ENCODE data around the gene TRIM50.
"Not testable (repeated sequence)": the region's sequence is repeated elsewhere in the genome, so short reads cannot be mapped to it uniquely, and the experiment has no call there.

TRIM50 gene

GRCh38 chr7:73319541-73319940 lies 8.3 kb downstream of the TRIM50 start:
- H3K27me3 ChIP-seq (ENCODE audit: insufficient read depth, low read length, poor library complexity); DNase-seq; H3K4me1 ChIP-seq (ENCODE audit: insufficient read depth, low read length); H3K4me2 ChIP-seq (ENCODE audit: insufficient read depth, low read length); H3K9me3 ChIP-seq (ENCODE audit: insufficient read depth, low read length, severe bottlenecking); H3K9ac ChIP-seq (ENCODE audit: low read depth, low read length); H3K79me2 ChIP-seq (ENCODE audit: insufficient read depth, low read length); ATAC-seq (ENCODE audit: insufficient read depth, low read depth); H4K20me1 ChIP-seq (ENCODE audit: insufficient read depth, low read length); H3K4me3 ChIP-seq (ENCODE audit: low read depth in 1 of 2, low read length in 2 of 2); H3K36me3 ChIP-seq (ENCODE audit: insufficient read depth, low read length); H3K27ac ChIP-seq (ENCODE audit: low read length); H2AFZ ChIP-seq (ENCODE audit: low read depth, low read length): not testable (repeated sequence)

GRCh38 chr7:73318656-73319204 lies 9.2 kb downstream of the TRIM50 start:
- H2AFZ ChIP-seq (ENCODE audit: low read depth, low read length); H3K27ac ChIP-seq (ENCODE audit: low read length); ATAC-seq (ENCODE audit: insufficient read depth, low read depth); DNase-seq; H3K9ac ChIP-seq (ENCODE audit: low read depth, low read length); H3K36me3 ChIP-seq (ENCODE audit: insufficient read depth, low read length); H3K4me1 ChIP-seq (ENCODE audit: insufficient read depth, low read length); H4K20me1 ChIP-seq (ENCODE audit: insufficient read depth, low read length); H3K4me3 ChIP-seq (ENCODE audit: low read depth in 1 of 2, low read length in 2 of 2); H3K9me3 ChIP-seq (ENCODE audit: insufficient read depth, low read length, severe bottlenecking); H3K27me3 ChIP-seq (ENCODE audit: insufficient read depth, low read length, poor library complexity); H3K79me2 ChIP-seq (ENCODE audit: insufficient read depth, low read length); H3K4me2 ChIP-seq (ENCODE audit: insufficient read depth, low read length): not testable (repeated sequence)

GRCh38 chr7:73316521-73316920 lies 11.4 kb downstream of the TRIM50 start:
- no peak overlapping the region for H3K9ac ChIP-seq (ENCODE audit: low read depth, low read length)
- ATAC-seq (ENCODE audit: insufficient read depth, low read depth) (no peak), DNase-seq (no peak)
- no peaks in the 10 kb centered on the region for H3K36me3 ChIP-seq (ENCODE audit: insufficient read depth, low read length)
- no peak overlapping the region for H3K4me3 ChIP-seq (ENCODE audit: low read depth in 1 of 2, low read length in 2 of 2)
- no peak overlapping the region for H3K27ac ChIP-seq (ENCODE audit: low read length)
- H2AFZ ChIP-seq (ENCODE audit: low read depth, low read length): no peak overlapping the region
- no peaks in the 10 kb centered on the region for H4K20me1 ChIP-seq (ENCODE audit: insufficient read depth, low read length)
- no peaks in the 10 kb centered on the region for H3K79me2 ChIP-seq (ENCODE audit: insufficient read depth, low read length)
- TF ChIP-seq CTCF (IDR thresholded peaks at IDR 0.05; ENCODE audit: borderline replicate concordance, extremely low read depth, low read length, poor library complexity, severe bottlenecking) (no peak), EZH2 (IDR thresholded peaks at IDR 0.05; ENCODE audit: borderline replicate concordance, low read depth, low read length, severe bottlenecking) (no peak)
- H3K27me3 ChIP-seq (ENCODE audit: insufficient read depth, low read length, poor library complexity): no peaks in the 10 kb centered on the region
- H3K4me1 ChIP-seq (ENCODE audit: insufficient read depth, low read length): no peaks in the 10 kb centered on the region
- H3K4me2 ChIP-seq (ENCODE audit: insufficient read depth, low read length): no peak overlapping the region
- H3K9me3 ChIP-seq (ENCODE audit: insufficient read depth, low read length, severe bottlenecking): no peaks in the 10 kb centered on the region

GRCh38 chr7:73314271-73314670 lies 13.6 kb downstream of the TRIM50 start:
- TF ChIP-seq CTCF (IDR thresholded peaks at IDR 0.05; ENCODE audit: borderline replicate concordance, extremely low read depth, low read length, poor library complexity, severe bottlenecking): no peak
- no peak for TF ChIP-seq EZH2 (IDR thresholded peaks at IDR 0.05; ENCODE audit: borderline replicate concordance, low read depth, low read length, severe bottlenecking)

More at GRCh38 chr7:73314271-73314670, 13.6 kb downstream of the TRIM50 start:
- Histone ChIP-seq H2AFZ (ENCODE audit: low read depth, low read length) (no peak overlapping the region), H3K4me2 (ENCODE audit: insufficient read depth, low read length) (no peak overlapping the region), H3K9ac (ENCODE audit: low read depth, low read length) (no peak overlapping the region), H3K9me3 (ENCODE audit: insufficient read depth, low read length, severe bottlenecking) (no peaks in the 10 kb centered on the region), H3K27me3 (ENCODE audit: insufficient read depth, low read length, poor library complexity) (no peaks in the 10 kb centered on the region), H3K4me1 (ENCODE audit: insufficient read depth, low read length) (peaks cover 6% of the 10 kb centered on the region), H4K20me1 (ENCODE audit: insufficient read depth, low read length) (no peaks in the 10 kb centered on the region), H3K79me2 (ENCODE audit: insufficient read depth, low read length) (peaks cover 2% of the 10 kb centered on the region; the same call in 1 of the 2 replicates), H3K36me3 (ENCODE audit: insufficient read depth, low read length) (no peaks in the 10 kb centered on the region), H3K4me3 (ENCODE audit: low read depth in 1 of 2, low read length in 2 of 2) (no peak overlapping the region), H3K27ac (ENCODE audit: low read length) (no peak overlapping the region)
- DNase-seq (no peak), ATAC-seq (ENCODE audit: insufficient read depth, low read depth) (no peak)

Data from DND-41 (cell line).